Left colon (tissue), 2 donors: ENCODE data around the gene FADS2. TPM values are rescaled to one million over a fixed set of nuclear protein-coding genes. Genes with fewer than 3 reads are reported as not detected.

Experiments
- ATAC-seq: fragments of 200-7000 bp; cut with Tn5 transposase; one replicate; pipeline ENCODE4 v1.9.1; 2020; ENCODE audit warnings: mild to moderate bottlenecking, moderate library complexity
- DNase-seq, 2 donors: peaks; one replicate each; pipeline ENCODE4 v3.0.0-alpha.2; 2020
- intact Hi-C, 2 donors: fragments of 100-400 bp; cut with DNase I in 1 of 2; cut with micrococcal nuclease in 1 of 2; formaldehyde crosslinking; loops; one replicate each; pipeline versions ENCODE4 v1.11.2 to v1.14.0; 2022; cut with DNase I, micrococcal nuclease
- total RNA-seq, 2 donors: library from RNA; stranded (reverse); fragmentation: NEBNext Ultra II Directional; extraction: Animal tissue kit (Norgen Biotek cat#: 25700); gene quantifications; one replicate each; pipeline ENCODE4 v1.2.1, GENCODE V29; 2021
- donor health status: DM: no; HTN: no; CAD: no.
- donor health status: DM: yes; HTN: yes; CAD: no.

The FADS2 gene
- total RNA-seq, 2 donors from 2014 or later, result 3.1 to 5.6 TPM

DNA sequence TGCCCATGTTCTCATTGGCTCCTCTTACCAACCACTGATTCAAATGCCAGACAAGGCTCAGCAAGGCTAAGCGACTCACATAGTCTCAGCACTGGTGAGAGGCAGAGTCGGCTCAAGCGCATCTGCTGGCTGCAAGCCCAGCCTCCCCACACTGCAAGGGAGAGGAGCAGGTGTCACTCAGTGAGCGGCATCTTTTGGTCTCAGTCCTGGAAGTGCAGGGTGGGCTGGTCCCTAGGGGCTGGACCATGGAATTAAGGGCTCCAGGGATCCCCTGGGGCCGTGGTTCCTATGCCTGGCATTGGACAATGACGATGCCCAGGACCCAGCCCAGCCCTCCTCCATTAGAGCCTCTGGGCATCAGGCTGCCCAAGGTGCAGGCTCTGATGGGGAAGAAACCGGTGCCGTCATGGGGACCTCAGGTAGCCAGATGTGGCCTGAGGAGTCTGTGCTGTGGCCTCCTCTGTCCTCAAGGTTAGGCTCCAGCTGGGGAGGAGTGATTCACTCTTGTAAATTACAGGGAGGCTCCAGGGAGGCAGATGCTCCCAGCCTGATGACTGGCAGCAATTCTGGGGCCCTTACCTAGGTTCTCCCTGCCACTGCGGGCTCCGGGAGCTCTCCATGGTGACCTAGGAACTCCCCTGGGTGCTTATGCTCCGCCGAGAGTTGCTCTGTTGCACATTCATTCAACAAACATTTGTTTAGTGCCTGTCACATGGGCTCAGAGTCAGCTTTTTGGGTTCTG lies 28.0 kb downstream of the FADS2 start:
- ATAC-seq (no peak), DNase-seq (no peak)
- intact Hi-C loops, result no loop called here

DNA sequence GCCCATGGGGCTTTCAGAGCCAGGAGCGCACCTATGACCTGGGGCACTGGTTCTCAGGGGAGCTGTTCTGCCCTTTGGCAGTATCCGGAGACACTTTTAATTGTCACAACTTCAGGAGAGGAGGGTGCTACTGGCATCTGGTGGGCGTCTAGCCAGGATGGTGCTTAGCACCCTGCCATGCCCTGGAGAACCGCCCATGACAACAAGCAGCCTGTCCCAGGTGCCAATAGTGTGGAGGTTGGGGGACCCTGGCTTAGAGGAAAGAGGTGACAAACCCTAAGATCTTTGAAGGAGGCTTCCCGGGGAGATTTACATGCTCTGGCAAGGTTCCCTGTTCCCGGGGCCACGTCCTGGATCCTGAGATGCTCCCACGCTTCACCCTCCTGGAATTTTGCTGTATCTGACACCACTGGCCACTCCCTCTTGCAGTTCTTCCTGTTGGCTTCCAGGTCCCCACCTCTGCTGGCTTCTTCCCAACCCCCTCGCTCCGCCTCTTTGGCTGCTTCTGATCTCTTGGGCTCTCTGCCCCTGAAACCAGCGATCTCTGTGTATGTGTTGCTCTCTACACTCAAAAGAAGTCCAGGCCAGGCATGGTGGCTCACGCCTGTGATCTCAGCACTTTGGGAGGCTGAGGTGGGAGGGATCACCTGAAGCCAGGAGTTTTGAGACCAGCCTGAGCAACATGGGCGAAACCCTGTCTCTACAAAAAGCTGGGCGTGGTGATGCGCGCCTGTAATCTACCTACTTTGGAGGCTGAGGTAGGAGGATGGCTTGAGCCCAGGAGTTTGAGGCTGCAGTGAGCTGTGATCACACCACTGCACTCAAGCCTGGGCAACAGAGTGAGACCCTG lies 32.2 kb downstream of the FADS2 start:
- intact Hi-C loops, result no loop called here
- peak; percentile 58 to 81 for DNase-seq
- ATAC-seq, result peak; percentile 96

DNA sequence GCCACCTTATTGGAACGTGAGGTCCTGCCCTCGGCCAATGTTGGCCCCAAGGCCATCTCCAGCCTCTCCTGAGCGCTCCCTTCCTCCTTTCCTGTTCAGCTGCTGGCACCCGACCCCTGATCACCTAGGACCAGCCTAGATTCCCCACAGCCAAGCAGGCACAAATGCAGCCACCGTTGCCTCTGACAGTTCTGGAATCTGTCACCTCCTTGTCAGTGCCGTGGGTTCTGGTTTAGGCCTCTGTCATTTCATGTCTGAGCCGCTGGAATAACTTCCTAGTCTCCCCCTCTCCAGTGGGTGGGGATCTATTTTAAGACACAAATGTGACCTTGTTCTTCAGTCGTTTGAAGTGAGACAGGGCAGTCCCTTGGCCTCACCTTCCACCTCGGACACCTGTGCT lies 33.5 kb downstream of the FADS2 start:
- intact Hi-C loops, result no loop called here
- DNase-seq (no peak), ATAC-seq (no peak)

DNA sequence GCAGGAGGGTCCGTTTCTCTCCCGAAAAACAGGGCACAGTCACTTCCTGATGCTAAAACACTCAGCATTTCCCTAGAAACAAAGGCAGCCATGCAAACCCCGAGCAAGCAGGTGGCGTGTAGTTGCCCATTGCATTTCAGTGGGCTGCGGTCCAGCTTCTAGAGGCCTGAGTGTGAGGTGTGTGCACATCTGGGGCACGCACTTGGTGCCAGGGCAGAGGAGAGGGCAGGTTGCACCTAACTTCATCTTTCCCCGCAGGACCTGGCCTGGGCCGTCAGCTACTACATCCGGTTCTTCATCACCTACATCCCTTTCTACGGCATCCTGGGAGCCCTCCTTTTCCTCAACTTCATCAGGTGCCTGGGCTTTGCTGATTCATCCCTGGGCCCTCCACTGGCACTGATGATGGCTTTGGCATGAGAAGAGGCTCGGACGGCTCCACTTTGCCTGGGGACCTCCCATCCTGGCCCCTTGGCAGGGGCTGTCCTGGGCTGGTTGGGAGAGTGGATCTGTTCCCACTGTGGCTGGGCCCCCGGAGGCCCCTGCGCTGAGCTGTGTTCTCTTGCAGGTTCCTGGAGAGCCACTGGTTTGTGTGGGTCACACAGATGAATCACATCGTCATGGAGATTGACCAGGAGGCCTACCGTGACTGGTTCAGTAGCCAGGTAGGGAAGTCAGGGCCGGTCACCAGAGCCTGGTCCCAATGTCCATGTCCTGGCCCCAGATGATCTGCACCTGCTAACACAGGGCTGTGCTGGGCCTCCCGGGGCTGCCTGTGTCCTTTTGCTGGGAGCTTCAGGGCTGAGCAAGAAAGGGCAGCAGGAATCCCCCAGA lies 34.8 kb downstream of the FADS2 start:
- intact Hi-C loops, result no loop called here
- no peak for ATAC-seq
- no peak for DNase-seq

DNA sequence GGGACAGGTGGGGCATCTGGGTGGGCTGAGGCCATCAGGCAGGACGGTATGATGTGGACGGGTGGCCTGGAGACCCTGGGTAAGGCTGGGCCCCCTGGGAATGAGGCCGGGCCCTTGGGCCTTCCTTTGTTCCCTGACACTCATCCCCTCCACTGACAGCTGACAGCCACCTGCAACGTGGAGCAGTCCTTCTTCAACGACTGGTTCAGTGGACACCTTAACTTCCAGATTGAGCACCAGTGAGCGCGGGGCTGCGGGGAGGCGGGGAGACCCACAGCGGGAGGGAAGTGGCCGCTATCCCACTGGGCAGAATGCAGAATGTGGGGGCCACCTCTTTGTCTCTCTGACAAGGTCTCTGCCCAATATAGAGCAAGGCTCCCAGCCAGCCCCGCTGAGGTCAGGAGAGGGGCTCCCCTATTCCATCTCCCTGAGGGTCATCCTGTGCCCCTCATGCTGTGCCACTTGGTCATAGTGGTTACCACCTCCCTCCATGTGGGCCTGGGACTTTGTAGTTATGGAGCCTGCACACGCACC lies 35.5 kb downstream of the FADS2 start:
- DNase-seq, result no peak
- ATAC-seq, result no peak
- intact Hi-C loops, result no loop called here

DNA sequence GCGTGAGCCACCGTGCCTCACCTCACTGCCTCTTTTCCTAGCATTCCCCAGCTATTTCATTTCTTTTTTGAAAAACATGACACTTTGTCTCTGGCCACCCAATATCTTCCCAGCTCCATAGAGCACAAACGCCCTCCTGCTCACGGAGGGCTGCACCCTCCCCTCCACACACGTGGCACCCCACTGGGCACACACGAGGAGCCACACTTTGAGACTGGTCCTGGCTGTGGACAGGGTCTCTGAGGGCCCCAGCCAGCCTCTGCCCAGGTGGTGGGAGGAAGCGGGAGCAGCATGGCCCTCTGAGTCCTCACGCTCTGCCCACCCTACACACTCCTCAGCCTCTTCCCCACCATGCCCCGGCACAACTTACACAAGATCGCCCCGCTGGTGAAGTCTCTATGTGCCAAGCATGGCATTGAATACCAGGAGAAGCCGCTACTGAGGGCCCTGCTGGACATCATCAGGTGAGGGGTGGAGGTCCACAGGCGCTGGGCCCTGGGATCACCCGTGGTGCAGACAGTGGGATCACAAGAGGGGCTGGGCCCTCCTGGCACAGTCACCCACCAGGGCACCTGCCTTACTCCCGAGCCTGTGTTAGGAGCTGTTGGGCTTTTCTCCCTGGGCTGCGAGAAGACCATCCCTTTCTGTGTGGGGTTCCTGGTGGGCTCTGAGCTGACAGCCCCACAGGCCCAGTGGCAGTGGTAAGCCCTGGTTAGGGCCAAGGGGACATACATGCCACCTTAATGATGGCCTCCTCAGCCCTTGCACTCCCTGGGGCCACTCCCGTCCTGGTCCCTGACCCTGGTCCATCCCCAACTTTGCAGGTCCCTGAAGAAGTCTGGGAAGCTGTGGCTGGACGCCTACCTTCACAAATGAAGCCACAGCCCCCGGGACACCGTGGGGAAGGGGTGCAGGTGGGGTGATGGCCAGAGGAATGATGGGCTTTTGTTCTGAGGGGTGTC lies 37.0 kb downstream of the FADS2 start:
- intact Hi-C loops, result no loop called here
- no peak for ATAC-seq
- no peak for DNase-seq

DNA sequence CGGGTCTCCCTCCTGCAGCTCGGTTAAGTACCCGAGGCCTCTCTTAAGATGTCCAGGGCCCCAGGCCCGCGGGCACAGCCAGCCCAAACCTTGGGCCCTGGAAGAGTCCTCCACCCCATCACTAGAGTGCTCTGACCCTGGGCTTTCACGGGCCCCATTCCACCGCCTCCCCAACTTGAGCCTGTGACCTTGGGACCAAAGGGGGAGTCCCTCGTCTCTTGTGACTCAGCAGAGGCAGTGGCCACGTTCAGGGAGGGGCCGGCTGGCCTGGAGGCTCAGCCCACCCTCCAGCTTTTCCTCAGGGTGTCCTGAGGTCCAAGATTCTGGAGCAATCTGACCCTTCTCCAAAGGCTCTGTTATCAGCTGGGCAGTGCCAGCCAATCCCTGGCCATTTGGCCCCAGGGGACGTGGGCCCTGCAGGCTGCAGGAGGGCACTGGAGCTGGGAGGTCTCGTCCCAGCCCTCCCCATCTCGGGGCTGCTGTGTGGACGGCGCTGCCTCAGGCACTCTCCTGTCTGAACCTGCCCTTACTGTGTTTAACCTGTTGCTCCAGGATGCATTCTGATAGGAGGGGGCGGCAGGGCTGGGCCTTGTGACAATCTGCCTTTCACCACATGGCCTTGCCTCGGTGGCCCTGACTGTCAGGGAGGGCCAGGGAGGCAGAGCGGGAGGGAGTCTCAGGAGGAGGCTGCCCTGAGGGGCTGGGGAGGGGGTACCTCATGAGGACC lies 38.3 kb downstream of the FADS2 start:
- ATAC-seq (no peak), DNase-seq (no peak)
- intact Hi-C loops, result no loop called here

DNA sequence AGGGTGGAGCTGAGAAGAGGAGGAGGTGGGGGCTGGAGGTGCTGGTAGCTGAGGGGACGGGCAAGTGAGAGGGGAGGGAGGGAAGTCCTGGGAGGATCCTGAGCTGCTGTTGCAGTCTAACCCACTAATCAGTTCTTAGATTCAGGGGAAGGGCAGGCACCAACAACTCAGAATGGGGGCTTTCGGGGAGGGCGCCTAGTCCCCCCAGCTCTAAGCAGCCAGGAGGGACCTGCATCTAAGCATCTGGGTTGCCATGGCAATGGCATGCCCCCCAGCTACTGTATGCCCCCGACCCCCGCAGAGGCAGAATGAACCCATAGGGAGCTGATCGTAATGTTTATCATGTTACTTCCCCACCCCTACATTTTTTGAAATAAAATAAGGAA lies 38.9 kb downstream of the FADS2 start:
- intact Hi-C loops, result no loop called here
- ATAC-seq, result no peak
- DNase-seq, result no peak

DNA sequence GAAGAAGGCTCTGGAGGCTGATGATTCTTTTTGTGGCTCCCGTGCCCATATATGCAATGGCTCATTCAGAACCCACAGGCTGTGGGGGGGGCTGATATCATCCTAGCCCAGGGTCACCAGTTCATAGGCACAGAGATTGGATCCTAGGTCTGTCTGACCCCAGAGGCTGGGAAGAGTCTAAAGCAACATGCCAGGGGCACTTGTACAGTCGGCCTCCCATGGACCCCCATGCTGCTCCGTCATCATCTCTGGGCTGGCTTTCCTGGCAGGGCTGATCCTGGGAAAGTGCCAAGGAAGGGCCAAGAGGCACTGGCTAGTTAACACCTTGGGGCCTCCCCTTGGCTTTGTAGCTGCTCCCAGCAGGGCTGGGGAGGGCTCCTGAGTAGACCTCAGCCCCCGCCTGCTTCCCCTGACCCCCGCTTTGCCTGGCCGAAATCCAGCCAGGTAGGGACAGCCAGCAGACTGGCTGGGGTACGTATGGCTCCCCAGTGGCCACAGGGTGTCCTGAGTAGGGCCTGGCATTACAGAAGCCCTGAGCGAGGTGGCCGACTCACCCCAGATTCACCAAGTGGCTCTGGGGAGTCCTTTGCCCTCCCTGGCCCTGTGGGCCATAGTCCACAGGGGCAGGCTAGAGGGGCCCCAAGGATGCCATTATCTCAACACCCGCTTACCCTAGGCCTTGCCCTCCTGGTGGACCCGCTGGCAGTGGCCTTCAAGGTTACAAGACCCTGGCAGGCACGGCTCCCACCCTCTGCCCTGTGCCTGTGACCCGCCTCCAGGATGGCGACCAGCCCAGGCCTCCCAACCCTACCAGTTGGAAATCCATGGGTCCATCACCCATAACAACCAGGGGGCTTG lies 40.7 kb downstream of the FADS2 start:
- ATAC-seq (no peak), DNase-seq (no peak)
- intact Hi-C loops, result no loop called here

DNA sequence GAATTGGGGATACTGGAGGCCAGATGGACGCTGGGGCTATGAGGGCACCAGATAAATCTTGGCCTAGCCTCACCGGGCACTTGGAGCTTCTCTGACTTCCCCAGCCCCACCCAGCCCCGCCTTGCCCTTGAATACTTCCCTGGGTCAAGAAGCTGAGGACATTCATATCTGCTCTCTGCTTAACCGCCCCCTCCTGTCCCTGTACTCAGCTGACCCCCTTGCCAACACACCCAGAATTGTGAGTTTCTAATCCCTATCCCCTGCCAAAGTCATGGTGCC lies 41.3 kb downstream of the FADS2 start:
- DNase-seq, result no peak
- no peak for ATAC-seq
- intact Hi-C loops, result no loop called here

DNA sequence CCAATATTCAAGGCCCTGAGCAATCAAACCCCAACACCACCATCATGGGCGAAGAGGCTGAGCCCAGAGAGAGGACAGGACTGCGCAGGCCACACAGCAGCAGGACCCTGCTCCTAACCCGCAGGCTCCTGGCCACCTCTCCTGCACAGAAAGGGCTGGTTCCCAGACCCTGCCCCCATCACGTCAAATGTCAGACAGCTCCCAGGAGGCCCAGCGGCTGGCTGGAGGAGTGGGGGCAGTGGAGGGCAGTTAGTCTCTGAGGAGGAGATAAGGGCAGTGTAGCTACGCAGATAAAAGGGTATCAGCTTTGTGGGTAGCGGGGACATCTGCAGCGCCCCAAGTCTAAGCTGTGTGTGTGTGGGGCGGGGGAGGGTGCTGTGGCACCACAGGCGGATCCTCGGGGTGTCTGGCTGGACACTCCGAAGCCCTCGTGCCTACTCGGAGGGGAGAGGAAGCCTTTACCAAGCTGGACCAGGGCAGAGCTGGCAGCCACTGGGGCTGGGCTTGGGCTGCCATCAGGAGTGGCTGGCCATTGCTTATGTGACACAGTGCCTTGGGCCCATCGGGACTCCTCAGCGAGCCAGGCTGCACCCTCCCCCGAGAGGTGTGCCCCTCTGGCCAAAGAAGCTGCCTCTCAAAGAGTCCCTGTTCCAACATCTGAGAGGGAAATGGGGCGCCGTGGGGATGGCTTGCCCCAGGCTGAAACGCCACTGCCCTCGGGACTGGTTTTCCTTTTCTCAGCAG lies 41.8 kb downstream of the FADS2 start:
- intact Hi-C loops, result no loop called here
- ATAC-seq (no peak), DNase-seq (no peak)

DNA sequence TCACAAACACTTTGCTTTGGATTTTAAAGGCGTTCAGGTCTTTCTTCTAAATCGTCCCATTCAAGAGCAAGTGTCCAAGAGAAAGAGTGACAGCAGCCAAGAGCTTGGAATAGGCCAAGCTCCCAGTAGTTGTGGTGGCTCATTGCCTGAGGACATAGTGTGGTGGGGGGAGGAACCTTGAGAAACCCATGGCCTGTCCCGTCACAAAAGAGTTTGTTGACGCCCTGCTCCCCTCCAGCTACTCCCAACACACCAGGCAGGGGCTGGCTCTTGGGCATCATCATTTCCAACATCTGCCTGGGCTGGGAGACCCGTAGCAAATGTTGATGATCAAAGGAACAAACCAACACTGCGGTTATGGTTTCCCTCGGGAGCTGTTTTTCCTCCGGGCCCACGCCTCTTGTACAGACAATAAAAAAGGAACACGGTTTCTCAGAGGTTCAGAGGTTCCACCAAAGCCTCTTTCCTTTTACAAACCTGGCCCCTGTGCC lies 42.5 kb downstream of the FADS2 start:
- ATAC-seq (peak; percentile 57), DNase-seq (no peak)
- intact Hi-C loops, result no loop called here

DNA sequence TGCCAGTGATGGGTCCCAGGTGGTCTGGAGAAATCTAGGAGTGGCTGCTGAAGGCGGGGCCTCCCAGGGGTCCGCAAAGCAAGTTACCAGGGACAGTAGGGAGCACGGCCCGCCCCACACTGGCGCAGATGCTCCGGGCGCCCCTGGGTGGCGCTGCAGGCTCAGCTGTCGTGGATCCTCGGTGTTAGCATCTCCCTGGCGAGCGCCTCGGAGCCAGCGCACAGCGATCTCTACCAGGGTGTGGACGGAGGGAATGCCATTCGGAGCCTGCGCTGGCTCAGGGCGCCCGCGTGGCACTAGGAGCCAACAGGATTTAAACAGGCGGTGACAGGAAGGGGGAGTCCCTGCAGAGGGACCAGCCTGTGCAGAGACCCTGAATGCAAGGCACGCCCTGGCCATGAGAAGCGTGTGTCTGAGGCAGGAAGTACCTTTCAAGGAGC lies 43.1 kb downstream of the FADS2 start:
- peak; percentile 56 to 75 for DNase-seq
- intact Hi-C loops, result no loop called here
- ATAC-seq, result peak; percentile 94

DNA sequence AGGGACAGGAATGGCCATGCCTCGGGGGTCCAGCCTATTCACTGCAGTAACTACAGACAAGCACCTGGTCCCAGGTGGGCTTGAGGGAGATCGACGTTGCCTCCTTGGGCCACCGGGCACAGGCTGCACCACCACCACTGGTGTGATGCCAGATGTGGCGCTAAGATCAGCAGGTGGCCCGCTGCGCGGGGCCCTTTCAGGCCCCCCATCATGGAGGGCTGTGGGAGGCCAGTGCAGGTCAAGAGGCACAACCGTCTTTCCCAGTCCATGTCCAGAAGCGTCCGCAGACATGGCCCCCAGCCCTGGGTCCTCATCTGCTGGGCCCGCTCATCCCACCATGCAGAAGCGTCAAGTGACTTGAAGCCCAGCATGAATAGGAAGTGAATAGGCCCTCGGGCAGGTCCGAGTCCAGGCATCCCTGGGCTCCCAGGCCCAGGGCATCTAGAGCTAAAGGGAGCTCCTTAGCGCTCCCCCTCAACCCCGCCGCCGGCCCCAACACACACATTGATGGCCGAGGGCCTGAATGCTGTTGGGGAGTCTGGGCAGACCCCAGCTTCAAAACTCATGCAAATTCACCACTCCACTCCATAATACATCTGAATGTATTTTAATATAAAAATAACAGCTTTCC lies 45.0 kb downstream of the FADS2 start:
- intact Hi-C loops, result no loop called here
- no peak for DNase-seq
- ATAC-seq, result no peak

DNA sequence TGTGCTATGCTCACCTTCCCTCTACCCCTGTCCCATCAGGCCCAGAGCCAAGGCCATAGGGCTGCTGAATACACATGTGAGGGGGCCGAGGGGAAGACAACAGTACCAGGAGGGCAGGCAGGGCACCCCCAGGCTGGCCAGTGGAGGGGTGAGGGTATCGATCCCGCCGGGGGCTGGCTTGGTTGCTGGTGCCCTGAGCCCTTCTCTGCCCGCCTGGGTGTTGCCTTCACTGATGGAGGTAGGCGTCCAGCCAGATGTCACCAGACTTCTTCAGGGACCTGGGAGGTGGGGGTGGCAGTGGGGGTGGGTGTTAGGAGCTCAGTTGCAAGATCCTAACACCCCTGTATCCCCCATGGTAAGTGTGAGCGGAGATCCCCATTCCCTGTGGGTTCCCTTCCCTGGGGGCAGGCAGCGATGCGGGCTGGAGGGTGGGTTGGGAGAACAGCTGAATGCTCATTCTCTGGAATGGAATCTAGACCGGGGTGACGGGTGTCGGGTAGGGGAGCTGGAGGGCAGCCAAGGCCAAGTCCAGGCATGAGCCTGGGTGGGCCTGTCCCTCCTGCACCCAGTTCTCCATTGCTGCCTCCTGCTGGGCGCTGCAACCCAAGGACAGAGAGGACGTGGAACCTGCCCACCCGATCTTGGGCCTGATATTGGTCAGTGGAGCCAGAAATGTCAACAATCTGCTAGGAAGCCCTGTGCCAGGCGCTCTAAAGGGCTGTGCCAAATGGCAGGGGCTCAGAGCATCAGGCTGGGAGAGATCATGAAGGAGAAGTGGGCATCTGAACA lies 45.7 kb downstream of the FADS2 start:
- DNase-seq (no peak), ATAC-seq (no peak)

More for the DNA sequence above, 45.7 kb downstream of the FADS2 start:
- intact Hi-C loops, result no loop called here
